Stomach smooth muscle (tissue), 2 donors: Measurements from ENCODE around the gene RGSL1.

Experiments used
- H3K27ac ChIP-seq: one replicate; pipeline ENCODE4 v1.7.0; 2013; ENCODE audit warnings: mild to moderate bottlenecking, low read length, inconsistent platforms
- H3K27me3 ChIP-seq, 2 donors: one replicate each; pipeline ENCODE4 v1.7.0; 2013; ENCODE audit warnings: low read length in 2 of 2; ENCODE audit not compliant: insufficient read depth in 2 of 2, control insufficient read depth in 1 of 2
- H3K36me3 ChIP-seq, 2 donors: one replicate each; pipeline ENCODE4 v1.7.0; 2013; ENCODE audit warnings: low read length in 2 of 2; ENCODE audit not compliant: control insufficient read depth in 2 of 2, insufficient read depth in 2 of 2
- H3K4me1 ChIP-seq: one replicate; pipeline ENCODE4 v1.7.0; 2013; ENCODE audit warnings: low read length; ENCODE audit not compliant: control insufficient read depth, insufficient read depth
- H3K4me3 ChIP-seq, 2 donors: one replicate each; pipeline ENCODE4 v1.7.0; 2013; ENCODE audit warnings: low read length in 2 of 2
- H3K9ac ChIP-seq, 2 donors: one replicate each; pipeline ENCODE4 v1.7.0; 2013; ENCODE audit warnings: low read length in 2 of 2, mild to moderate bottlenecking in 1 of 2
- H3K9me3 ChIP-seq, 2 donors: one replicate each; pipeline ENCODE4 v1.7.0; 2013; ENCODE audit warnings: low read length in 2 of 2; ENCODE audit not compliant: control insufficient read depth in 2 of 2
- donor health status: healthy.
- donor health status: Pancreatic carcinoma.

Gene RGSL1

DNA sequence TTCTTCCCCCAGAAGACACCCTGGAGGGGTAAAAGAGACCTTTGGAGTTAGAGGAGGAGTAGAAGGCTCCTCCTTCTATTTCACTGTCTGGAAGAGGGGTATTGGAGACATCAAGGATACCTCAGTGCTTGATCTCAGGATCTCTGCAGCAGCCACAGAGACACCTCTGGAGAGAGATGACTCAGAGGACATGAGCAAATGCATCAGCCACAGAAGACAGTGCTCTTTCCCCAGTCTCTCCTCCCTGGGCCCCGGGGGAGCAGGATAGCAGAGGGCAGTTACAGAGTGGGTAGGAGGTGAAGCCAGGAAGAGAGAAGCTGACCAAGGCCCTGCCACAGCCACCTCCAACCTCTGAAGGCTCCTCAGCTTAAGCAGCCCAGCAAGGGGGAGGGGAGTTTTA, 34.2 kb upstream of the RGSL1 start:
- no peaks in the 10 kb centered on the region for H3K4me1 ChIP-seq
- no peak overlapping the region for H3K9ac ChIP-seq
- no peak overlapping the region for H3K4me3 ChIP-seq
- no peaks in the 10 kb centered on the region for H3K36me3 ChIP-seq
- peaks cover 0 to 2% of the 10 kb centered on the region in 2 donors for H3K27me3 ChIP-seq
- H3K27ac ChIP-seq, result no peak overlapping the region
- H3K9me3 ChIP-seq, result no peaks in the 10 kb centered on the region

DNA sequence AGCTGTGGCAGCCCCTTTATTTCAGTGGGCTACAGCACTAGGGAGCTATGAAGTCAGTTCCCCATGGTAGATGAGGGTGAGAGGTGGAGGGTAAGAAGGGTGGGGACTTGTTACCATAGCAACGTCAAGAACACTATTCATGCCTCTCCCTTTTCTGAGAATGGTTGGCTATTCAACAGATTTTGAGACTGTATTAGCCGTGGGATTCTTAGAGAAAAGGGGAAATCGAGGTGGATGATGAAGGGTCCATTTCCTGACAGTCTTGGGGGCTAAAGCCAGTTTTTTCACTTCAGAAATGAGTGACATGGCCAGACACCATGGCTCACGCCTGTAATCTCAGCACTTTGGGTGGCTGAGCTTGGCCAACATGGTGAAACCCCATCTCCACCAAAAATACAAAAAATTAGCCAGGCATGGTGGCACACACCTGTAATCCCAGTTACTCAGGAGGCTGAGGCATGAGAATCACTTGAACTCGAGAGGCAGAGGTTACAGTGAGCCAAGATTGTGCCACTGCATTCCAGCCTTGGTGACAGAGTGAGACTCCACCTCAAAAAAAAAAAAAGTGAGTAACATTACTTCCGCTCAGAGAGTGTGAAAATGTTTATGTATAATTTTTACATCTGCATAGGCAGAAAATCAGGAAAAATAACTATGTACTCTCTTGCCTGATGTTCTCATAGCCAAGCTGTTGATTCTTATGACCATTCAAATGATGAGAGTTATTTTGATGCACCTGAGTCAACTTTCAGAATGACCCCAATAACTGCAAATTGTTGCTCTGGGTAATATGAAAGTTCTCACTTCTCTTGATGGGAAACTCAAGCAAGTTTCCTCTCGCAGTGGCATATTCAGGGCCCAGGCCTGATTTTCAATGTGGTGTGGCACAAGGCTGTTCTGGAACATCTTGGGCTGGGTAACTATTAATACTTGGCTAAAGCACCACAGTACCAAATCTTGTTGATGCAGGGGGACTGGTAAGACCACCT, 23.2 kb upstream of the RGSL1 start:
- no peaks in the 10 kb centered on the region for H3K4me1 ChIP-seq
- no peaks in the 10 kb centered on the region for H3K9me3 ChIP-seq
- H3K27me3 ChIP-seq, result no peaks in the 10 kb centered on the region
- no peak overlapping the region for H3K4me3 ChIP-seq
- no peak overlapping the region for H3K27ac ChIP-seq
- no peaks in the 10 kb centered on the region for H3K36me3 ChIP-seq
- no peak overlapping the region for H3K9ac ChIP-seq

DNA sequence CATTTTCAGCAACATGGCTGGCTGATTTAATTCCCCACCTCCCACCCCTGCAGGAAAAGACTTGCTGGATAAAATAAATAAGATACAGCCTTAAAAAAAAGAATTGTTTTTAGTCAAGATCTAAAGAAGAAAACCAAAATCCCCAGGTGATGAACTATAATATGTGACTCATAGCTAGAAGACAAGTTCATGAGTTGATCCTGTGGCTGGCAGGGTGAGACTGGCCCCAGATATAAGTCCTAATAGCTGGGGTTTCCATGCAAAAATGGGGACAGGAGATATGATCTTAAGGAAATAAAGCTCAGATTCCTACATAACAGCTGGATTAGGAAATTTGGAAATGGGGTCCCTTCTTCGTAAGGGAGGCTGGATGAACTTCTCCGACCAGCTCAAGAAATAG, 21.9 kb upstream of the RGSL1 start:
- H3K4me3 ChIP-seq, result no peak overlapping the region
- H3K9ac ChIP-seq, result no peak overlapping the region
- no peaks in the 10 kb centered on the region for H3K9me3 ChIP-seq
- H3K27me3 ChIP-seq, result no peaks in the 10 kb centered on the region
- no peak overlapping the region for H3K27ac ChIP-seq
- H3K4me1 ChIP-seq, result no peaks in the 10 kb centered on the region
- H3K36me3 ChIP-seq, result no peaks in the 10 kb centered on the region

DNA sequence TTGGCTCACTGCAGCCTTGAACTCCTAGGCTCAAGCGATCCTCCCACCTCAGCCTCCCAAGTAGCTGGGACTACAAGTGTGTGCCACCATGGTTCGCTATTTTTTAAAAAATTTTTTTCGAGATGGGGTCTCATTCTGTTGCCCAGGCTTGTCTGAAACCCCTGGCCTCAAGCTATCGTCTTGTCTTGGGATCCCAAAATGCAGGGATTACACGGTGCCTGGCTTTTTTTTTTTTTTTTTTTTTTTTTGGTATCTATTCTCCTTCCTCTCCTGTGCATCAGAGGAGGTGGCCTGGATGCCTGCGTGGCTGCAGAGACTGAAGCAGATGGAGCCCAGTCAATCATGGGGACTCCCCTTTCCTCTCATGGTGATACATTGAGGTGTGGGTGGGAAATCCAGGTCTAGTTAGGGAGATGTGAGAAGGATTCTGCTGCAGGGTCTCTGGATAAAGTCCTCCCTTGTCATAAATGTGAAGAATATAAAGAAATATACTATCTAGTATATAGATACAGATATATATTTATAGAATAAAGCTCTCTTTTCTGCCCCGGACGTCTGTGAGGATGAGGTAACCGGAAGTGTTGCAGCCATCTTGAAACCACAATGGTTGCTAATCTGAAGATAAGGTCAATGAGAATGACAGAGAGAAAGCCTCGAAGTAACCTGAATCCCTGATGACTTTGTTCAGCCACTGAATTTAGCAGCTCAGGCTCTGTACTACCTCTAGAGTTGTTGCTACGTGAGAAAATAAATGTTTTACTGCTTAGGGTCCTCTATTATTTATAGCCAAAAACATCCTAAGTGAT, 19.5 kb upstream of the RGSL1 start:
- H3K4me1 ChIP-seq, result no peaks in the 10 kb centered on the region
- no peak overlapping the region for H3K9ac ChIP-seq
- H3K36me3 ChIP-seq, result no peaks in the 10 kb centered on the region
- no peak overlapping the region for H3K4me3 ChIP-seq
- no peaks in the 10 kb centered on the region for H3K9me3 ChIP-seq
- H3K27ac ChIP-seq, result no peak overlapping the region
- no peaks in the 10 kb centered on the region for H3K27me3 ChIP-seq

DNA sequence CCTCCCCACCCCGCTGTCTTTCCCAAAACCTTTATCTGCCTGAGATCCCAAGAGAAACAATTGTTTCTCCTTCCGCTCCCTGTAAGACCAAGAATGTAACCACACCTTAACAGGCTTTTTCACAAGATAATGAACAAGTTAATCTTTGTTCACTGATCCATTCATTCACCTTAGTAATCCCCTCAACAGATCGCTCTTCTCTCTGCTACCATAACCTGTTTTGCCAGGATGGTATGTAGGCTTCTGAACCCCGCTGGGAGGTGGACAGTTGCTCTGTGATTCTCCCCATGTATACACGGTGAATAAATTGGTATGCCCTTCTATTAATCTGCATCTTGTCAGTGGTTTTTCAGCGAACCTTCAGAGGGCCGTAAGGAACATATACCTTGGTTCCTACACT, 18.7 kb upstream of the RGSL1 start:
- Histone ChIP-seq H3K4me1 (no peaks in the 10 kb centered on the region), H3K9me3 (no peaks in the 10 kb centered on the region), H3K36me3 (no peaks in the 10 kb centered on the region), H3K27me3 (no peaks in the 10 kb centered on the region), H3K27ac (no peak overlapping the region), H3K4me3 (no peak overlapping the region), H3K9ac (no peak overlapping the region)

DNA sequence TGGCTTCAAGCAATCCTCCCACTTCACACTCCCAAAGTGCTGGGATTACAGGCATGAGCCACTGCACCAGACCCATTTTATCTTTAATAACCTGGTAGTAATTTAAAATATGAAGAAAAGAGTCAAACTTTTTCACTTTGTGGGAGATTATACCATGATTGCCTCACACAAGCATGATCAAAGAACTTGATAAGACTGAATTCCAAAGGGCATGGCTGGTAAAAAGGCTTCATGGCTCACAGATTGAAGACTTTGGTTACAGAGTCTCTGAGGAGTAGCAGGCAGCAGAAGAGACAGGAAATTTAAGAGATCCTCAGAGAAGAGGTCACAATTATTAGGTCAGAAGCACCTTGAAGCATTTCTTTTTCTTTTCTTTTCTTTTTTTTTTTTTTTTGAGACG, 16.4 kb upstream of the RGSL1 start:
- Histone ChIP-seq H3K9ac (no peak overlapping the region), H3K36me3 (no peaks in the 10 kb centered on the region), H3K4me1 (no peaks in the 10 kb centered on the region), H3K9me3 (peaks cover 0 to 4% of the 10 kb centered on the region in 2 donors), H3K4me3 (no peak overlapping the region), H3K27ac (no peak overlapping the region), H3K27me3 (no peaks in the 10 kb centered on the region)

DNA sequence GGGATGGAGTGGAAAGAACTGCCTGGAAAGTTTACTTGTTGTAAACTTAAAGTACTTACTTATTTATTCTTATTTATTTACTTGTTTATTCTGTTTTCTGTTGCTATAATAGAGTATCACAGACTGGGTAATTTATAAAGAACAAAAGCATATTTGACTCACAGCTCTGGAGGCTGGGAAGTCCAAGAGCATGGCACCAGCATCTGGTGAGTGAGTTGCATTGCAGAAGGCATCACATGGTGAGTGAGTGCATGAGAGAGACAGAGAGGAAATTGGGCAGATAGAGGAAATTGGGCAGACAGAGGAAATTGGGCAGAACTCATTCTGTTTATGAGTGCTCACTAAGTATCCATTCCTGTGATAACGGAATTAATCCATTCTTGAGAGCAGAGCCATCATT, 11.6 kb upstream of the RGSL1 start:
- no peak overlapping the region for H3K4me3 ChIP-seq
- H3K9ac ChIP-seq, result no peak overlapping the region
- H3K27ac ChIP-seq, result no peak overlapping the region
- H3K9me3 ChIP-seq, result peaks cover 0 to 4% of the 10 kb centered on the region in 2 donors
- H3K36me3 ChIP-seq, result no peaks in the 10 kb centered on the region
- H3K27me3 ChIP-seq, result peaks cover 0 to 2% of the 10 kb centered on the region in 2 donors
- H3K4me1 ChIP-seq, result no peaks in the 10 kb centered on the region

DNA sequence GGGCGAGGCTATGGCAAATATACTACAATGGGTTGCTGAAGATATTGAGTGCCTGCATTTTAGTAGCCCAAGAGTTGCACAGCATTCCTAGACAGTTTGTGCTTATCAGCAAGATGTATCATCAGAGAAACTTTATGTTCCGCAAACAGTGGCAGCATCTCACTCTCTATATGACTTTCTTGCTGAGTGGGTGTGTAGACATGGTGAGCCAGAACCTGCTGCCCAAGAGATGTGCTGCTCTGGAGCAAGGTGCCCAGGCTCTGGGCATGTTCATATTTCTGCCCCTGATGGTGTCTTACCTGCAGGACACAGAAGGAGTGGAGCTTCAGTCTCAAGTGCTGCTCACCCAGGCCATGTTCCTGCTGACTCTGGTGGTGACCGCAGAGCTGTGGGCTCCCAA, 8.2 kb upstream of the RGSL1 start:
- Histone ChIP-seq H3K9me3 (peaks cover 0 to 4% of the 10 kb centered on the region in 2 donors), H3K9ac (no peak overlapping the region), H3K36me3 (no peaks in the 10 kb centered on the region), H3K27ac (no peak overlapping the region), H3K4me1 (no peaks in the 10 kb centered on the region), H3K27me3 (peaks cover 0 to 2% of the 10 kb centered on the region in 2 donors), H3K4me3 (no peak overlapping the region)

DNA sequence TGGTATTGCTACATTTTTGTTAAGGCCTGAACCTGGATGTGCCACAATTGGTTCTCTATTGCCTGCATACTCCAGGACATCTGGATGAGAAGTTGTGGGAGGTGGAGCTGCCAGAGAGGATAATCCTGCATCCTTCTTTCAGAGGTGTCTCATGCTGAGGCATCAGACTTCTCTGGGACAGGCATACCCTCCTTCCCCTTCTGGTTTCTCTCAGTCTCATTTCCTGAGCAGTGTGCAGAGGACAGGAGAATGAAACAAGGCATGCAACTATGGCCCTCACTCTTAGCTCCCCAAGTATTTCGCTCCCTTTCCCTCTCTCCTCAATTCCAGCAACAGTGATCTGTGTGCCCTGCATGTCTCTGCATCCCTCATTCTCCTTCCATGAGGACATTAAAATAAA, 7.6 kb upstream of the RGSL1 start:
- Histone ChIP-seq H3K9me3 (peaks cover 0 to 4% of the 10 kb centered on the region in 2 donors), H3K4me1 (no peaks in the 10 kb centered on the region), H3K36me3 (no peaks in the 10 kb centered on the region), H3K27me3 (peaks cover 0 to 2% of the 10 kb centered on the region in 2 donors), H3K27ac (no peak overlapping the region), H3K4me3 (no peak overlapping the region), H3K9ac (no peak overlapping the region)

DNA sequence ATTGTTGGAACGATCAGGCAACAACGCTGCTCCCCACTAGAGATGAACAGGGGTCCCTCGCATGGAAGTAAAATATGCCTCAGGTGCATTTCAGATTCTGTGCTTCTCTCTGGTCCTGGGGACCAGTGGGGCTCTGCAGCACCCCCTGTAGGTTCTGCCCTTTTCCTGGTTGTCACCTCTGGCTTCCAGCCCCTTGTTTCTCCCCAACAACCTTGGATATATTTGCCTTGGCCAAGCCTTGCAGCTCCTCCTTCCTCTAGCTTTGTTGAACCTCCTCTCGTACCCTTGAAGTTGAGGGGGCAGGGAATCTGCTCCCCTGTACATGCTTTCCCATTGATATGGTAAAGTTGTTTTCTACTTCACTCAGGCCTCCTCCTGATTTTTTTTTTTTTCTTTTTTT, 5.4 kb upstream of the RGSL1 start:
- Histone ChIP-seq H3K4me3 (no peak overlapping the region), H3K27me3 (peaks cover 0 to 2% of the 10 kb centered on the region in 2 donors), H3K9ac (no peak overlapping the region), H3K36me3 (no peaks in the 10 kb centered on the region), H3K9me3 (no peaks in the 10 kb centered on the region), H3K4me1 (no peaks in the 10 kb centered on the region), H3K27ac (no peak overlapping the region)
